Fibroblast of lung (primary cell): ENCODE measurements around the gene ATG10.

Source experiments
- EZH2 ChIP-seq: IDR thresholded peaks from 2 replicates; pipeline ENCODE4 v1.5.1; 2012; ENCODE audit warnings: low read length, control low read depth, mild to moderate bottlenecking; ENCODE audit errors: missing control alignments
- TF ChIP-seq, protein P1 (sequence below), 2 donors: IDR thresholded peaks in 1 of 2; conservative IDR thresholded peaks in 1 of 2; 1 replicate in 1 of 2; 2 replicates in 1 of 2; pipeline ENCODE4 v1.5.1; 2011 to 2012; ENCODE audit warnings: low read length in 2 of 2, control low read depth in 1 of 2, inconsistent platforms in 1 of 2, low read depth in 1 of 2, mild to moderate bottlenecking in 1 of 2

DNA sequence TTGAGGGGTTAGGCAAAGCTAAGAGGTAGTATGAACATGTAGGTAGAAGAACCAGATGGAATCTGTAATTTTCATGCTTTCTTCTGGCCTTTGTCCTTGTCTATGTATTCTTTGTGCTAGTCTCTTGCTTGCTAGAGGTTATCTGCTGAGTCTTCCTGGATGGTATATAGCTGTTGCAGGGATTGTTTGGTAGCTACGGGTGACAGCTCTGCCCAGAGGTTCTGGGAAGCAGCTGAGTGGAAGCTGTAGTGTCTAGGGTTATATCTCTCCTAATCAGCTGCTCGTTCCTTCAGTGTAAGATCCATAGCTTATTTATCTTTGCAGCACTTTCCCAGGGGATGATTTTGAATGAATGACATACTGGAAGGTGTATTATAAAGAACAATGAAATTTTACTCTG, 100.3 kb downstream of the ATG10 start:
- TF ChIP-seq, protein P1, sequence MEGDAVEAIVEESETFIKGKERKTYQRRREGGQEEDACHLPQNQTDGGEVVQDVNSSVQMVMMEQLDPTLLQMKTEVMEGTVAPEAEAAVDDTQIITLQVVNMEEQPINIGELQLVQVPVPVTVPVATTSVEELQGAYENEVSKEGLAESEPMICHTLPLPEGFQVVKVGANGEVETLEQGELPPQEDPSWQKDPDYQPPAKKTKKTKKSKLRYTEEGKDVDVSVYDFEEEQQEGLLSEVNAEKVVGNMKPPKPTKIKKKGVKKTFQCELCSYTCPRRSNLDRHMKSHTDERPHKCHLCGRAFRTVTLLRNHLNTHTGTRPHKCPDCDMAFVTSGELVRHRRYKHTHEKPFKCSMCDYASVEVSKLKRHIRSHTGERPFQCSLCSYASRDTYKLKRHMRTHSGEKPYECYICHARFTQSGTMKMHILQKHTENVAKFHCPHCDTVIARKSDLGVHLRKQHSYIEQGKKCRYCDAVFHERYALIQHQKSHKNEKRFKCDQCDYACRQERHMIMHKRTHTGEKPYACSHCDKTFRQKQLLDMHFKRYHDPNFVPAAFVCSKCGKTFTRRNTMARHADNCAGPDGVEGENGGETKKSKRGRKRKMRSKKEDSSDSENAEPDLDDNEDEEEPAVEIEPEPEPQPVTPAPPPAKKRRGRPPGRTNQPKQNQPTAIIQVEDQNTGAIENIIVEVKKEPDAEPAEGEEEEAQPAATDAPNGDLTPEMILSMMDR (conservative IDR thresholded peaks at IDR 0.05 in 1 of 2, IDR thresholded peaks at IDR 0.05 in 1 of 2; ENCODE audit: low read depth in 1 of 2, low read length in 2 of 2) = no peak
- TF ChIP-seq EZH2 = no peak
